Stimulated activated CD4-positive, alpha-beta T cell treated with anti-CD3 and anti-CD28 coated beads, Interleukin-12 subunit alpha, Interleukin-12 subunit beta, amount 100 ng/mL, for 4 hours (primary cell): ENCODE results near the gene RIPK1.

Experiments
- DNase-seq: peaks from one replicate; pipeline ENCODE4 v3.0.0-alpha.2; 2020

Gene RIPK1

GRCh38 chr6:3086282-3086946, 18.1 kb downstream of the RIPK1 start:
- DNase-seq: no peak

GRCh38 chr6:3088446-3088845, 20.2 kb downstream of the RIPK1 start:
- DNase-seq: no peak

GRCh38 chr6:3088968-3089367, 20.7 kb downstream of the RIPK1 start:
- DNase-seq: no peak

- DNase-seq: no peak
These were observed 21.7 kb downstream of the RIPK1 start for GRCh38 chr6:3090013-3090412.

- no peak for DNase-seq
These were observed 26.5 kb downstream of the RIPK1 start for GRCh38 chr6:3094815-3095214.

GRCh38 chr6:3102875-3103274, 34.6 kb downstream of the RIPK1 start:
- no peak for DNase-seq

- DNase-seq: no peak
These were observed 40.6 kb downstream of the RIPK1 start for GRCh38 chr6:3108746-3109414.

- DNase-seq: no peak
These were observed 41.5 kb downstream of the RIPK1 start for GRCh38 chr6:3109761-3110160.

GRCh38 chr6:3114377-3114776, 46.1 kb downstream of the RIPK1 start:
- no peak for DNase-seq

- DNase-seq: no peak
These were observed 49.6 kb downstream of the RIPK1 start for GRCh38 chr6:3117912-3118352.

GRCh38 chr6:3118353-3119039, 50.2 kb downstream of the RIPK1 start, which contains the start of gene BPHL:
BPHL (plus strand) TSS chr6:3118711; CDS start chr6:3118741, 30 bp downstream.
- peak; percentile 100 for DNase-seq

GRCh38 chr6:3119040-3119723, 50.9 kb downstream of the RIPK1 start:
- no peak for DNase-seq

GRCh38 chr6:3120765-3121089, 52.4 kb downstream of the RIPK1 start:
- DNase-seq: no peak

GRCh38 chr6:3122823-3123182, 54.5 kb downstream of the RIPK1 start:
- DNase-seq: no peak

- no peak for DNase-seq
These were observed 56.4 kb downstream of the RIPK1 start for GRCh38 chr6:3124667-3125066.

GRCh38 chr6:3125815-3126214, 57.5 kb downstream of the RIPK1 start:
- no peak for DNase-seq

GRCh38 chr6:3128356-3129108, 60.2 kb downstream of the RIPK1 start:
- no peak for DNase-seq

GRCh38 chr6:3131695-3132094, 63.4 kb downstream of the RIPK1 start:
- no peak for DNase-seq

GRCh38 chr6:3133515-3133914, 65.2 kb downstream of the RIPK1 start:
- DNase-seq: no peak

GRCh38 chr6:3135668-3136291, 67.5 kb downstream of the RIPK1 start:
- DNase-seq: no peak

GRCh38 chr6:3136292-3137011, 68.2 kb downstream of the RIPK1 start:
- no peak for DNase-seq
